AML-193 (cell line): ENCODE data around the gene RNF175.

ENCODE experiments used
- DNase-seq, 2 experiments: peaks; one replicate each; lab custom pipeline; 2025; lab: John Stamatoyannopoulos, UW

RNF175 gene

DNA sequence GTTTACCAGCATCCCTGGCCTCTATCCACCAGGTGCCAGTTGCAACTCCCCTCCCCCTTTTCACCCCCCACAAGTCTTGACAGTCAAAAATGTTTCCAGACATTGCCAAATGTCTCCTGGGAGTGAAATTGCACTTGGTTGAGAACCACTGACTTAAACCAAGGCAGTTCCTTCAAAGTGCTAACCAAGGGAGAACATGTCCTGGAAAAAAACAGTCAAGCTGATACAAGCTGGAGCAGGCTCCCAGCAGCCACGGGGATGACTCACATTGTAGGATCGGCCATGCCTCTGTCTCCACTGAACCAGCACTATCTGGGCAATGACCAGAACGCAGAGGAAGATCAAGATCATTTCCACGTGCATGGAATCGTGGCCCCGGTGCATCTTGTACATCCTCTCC, 11.4 kb downstream of the RNF175 start:
- DNase-seq: no peak

DNA sequence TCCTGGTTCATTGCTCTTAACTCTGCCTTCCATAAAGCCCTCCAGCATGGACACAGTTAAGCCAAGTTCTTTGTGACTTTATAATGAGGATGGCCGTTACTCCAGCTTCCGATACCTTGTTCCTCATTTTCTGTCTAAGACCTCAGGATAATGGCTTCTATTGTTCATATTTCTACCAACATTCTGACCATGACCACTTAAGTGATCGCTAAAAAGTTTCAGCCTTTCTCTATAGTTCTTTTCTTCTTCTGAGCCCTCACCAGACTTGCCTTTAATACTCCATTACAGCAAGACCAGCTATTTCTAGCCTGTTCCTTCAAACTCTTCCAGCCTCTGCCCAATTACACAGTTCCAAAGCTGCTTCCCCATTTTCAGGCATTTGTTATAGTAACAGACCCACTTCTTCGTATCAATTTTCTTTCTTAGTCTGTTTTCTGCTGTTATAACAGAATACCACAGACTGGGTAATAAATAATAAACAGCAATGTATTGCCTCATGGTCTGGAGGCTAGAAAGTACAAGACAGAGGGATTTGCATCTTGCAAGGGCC, 12.3 kb downstream of the RNF175 start:
- no peak for DNase-seq

DNA sequence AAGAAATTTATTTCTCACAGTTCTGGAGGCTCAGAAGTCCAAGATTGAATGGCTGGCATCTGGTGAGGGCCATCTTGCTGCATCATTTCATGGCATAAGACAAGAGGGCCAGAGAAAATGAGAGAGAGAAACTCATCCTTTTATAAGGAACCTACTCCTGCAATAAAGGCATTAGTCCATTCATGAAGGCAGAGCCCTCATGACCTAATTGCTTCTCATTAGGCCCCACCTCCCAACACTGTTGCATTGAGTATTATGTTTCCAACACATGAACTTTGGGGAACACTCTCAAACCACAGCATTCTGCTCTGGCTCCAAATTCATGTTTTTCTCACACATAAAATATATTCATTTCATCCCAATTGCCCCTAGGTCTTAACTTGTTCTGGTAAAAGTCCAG, 14.2 kb downstream of the RNF175 start:
- DNase-seq: no peak

DNA sequence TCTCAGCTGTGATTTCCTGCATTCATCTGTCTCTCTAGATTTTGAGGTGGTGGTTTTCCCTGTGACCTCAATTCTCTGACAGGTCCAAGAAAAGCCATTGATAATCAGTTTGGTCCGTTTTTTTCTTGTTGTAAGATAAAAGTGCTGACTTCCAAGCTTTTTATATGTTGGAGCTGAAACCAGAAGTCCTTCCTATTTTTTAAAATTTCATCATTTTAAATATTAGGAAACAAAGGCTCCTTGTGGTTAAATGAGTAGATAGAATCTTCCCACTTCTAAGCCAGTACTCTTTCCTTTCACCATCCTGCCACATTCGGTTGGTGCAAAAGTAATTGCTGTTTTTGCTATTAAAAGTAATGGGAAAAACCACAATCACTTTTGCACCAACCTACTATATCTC, 18.3 kb downstream of the RNF175 start:
- peak in 1 of 2 experiments; percentile 23 for DNase-seq

DNA sequence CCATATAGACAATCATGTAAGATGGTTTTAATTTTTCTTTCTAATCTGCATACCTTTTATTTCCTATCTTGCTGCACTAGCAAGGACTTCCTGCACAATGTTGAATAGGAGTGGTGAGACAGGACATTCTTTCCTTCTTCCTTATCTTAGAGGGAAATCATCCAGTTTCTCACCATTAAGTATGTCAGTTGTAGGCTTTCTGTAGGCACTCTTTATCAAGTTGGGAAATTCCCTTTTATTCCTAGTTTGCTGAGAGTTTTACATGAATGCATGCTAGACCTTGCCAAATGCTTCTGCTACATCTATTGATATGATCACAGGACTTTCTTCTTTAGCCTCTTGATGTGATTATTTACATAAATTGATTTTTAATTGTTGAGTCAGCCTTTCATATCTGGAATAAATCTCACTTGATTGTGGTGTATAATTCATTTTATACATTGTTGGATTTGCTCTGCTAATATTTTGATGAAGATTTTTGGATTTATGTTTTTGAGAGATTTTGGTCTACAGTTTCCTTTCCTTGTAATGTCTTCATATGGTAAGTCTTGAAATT, 23.8 kb downstream of the RNF175 start:
- no peak for DNase-seq

DNA sequence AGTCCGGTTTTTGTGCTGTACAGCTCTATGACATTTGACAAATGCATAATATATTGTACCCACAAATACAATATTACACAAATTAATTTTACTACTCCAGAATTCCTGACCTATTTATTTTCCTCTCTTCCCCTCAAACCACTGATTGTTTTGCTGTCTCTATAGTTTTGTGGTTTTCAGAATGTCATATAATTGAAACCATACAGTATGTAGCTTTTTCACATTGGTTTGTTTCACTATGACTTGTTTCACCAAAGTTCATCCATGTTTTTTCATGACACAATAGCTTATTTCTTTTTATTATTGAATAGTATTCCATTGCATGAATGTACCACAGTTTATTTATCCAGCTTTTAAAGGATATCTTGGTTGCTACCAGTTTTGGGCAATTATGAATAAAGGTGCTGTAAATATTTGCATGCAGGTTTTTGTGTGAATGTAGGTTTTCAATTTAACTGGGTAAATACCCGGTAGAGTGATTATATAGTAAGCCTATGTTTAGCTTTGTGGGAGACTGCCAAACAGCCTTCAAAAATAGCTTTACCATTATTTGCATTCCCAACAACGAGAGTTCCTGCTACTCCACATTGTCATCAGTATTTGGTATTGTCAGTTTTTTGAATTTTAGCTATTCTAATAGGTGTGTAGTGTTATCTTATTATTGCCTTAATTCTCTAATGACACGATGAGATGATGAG, 25.9 kb downstream of the RNF175 start:
- no peak for DNase-seq

DNA sequence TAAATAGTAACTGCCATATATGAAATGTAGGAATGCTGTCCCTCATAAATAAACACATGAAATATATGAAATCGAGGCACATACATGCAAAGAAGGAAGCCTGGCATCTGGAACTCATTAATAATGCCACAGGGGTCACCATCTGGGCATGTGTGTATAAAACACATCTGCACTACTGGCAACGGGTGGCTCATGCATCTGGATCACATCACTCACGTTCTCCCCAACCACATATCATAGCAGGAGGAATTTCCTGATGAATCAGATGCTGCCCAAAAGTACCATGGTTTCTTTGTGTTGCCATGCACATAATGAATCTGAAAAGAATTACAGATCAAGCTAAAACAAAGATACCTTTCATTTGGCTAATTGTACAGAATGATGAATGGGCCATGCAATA, 28.6 kb downstream of the RNF175 start:
- no peak for DNase-seq

DNA sequence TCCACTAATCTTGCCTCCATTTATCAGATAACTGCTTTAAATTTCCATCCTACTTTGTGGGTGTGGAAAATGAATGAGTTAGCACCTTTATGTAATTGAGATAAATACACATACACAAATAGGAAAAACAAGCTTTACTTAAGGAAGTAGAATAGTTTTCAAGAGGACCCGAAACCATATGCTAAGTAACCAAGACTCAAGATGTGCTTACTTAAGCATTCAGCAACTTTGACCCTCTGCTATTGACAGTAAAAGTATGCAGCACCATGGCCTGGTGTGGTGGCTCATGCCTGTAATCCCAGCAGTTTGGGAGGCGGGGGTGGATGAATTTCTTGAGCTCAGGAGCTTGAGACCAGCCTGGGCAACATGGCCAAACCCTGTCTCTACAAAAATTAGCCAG, 29.9 kb downstream of the RNF175 start:
- DNase-seq: no peak

DNA sequence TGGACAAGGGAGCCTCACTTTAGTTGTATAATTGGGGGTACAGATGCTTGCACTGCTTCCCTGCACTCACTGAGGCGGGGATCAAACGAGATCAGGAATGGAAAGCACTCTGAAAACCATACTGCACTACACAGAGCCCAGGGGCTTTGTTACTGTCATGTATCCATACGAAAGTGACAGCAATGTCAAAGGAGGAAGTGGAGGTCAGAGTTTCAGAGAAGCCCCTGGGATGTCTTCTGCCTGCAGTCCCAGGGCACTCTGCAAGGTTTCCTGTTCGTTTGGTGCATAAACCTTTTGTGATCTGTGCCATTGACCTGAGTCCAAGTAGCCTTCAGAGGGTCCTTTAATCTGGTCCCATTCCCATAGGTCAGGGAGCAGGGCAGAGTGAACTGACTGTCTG, 31.2 kb downstream of the RNF175 start:
- no peak for DNase-seq

DNA sequence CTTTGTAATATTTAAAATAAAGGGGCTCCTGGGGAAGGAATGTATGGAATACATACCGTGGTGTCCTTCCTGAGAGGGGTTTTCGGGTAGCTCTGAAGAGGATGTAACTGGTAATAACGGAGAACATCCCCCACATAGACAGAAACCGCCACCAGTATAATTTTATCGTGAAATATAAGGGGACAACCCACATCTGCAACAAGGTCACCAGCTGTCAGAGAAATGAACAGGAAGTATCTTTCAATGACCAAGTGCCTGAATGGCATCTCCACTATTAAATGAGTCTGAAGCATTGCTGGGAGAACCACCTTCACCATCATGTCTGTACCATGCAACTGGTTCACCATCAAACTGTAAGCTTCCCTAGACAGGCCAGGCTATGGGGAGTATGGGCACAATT, 31.7 kb downstream of the RNF175 start:
- DNase-seq: no peak

DNA sequence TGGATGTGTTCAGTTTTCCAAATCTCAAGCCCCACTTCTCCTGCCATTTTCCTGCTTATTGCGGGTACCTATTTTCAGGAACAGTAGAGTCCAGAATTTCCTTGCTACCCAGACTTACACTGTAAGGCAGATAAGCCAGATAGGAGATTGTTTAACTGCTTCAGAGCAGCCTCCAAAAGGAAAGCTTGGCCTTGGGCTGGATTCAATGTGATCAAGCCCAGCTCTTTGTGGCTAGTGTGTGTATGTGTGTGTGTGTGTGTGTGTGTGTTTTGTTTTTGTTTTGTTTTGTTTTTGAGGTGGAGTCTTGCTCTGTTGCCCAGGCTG, 34.0 kb downstream of the RNF175 start:
- no peak for DNase-seq

DNA sequence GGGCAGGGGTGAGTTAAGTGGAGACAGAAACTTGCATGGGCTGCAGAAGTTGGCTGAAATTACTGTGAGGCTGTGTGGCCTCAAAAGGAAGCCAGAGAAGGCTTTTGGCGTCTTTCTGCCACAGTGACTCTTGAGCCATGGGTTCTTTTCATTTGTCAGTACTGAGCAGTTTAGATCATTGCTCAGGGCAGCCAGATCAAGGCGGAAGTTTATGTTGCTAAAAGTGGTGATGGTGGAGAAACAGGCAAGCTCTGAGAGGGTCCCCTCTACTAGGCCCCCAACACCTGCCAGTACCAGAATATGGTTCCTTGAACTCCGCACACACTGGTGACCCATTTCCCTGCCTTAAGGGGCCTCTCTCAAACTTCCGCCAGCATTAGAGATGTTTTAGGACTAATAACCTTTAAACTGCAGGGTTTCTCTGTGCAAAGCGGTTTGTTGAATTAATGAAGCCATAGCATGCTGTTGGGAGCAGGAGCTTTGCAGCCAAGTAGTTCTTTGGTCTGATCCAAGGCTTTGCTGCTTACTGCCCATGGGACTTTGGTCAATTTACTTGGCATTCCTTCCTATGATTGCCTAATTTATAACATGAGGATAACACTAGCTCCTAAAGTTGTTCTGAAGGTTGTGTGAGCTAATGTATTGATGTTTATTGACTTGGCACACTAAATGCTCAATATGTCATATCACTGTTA, 34.5 kb downstream of the RNF175 start:
- no peak for DNase-seq

DNA sequence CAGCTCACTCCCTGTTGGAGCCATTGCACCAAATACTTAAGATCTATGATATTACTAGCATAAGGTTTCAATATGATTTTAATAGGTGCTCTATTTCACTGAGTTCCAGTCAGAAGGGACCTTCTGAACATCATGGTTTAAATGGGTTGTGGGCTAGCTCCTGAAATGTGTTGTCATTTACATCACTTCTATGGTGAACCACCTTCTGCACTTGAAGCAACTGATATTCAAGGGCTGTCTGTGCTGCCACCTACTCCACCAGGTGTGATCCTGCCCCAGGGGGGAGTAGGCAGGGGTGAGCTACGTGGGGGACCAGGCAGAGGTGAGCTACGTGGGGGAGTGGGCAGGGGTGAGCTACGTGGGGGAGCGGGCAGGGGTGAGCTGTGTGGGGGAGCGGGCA, 35.2 kb downstream of the RNF175 start:
- DNase-seq: no peak

DNA sequence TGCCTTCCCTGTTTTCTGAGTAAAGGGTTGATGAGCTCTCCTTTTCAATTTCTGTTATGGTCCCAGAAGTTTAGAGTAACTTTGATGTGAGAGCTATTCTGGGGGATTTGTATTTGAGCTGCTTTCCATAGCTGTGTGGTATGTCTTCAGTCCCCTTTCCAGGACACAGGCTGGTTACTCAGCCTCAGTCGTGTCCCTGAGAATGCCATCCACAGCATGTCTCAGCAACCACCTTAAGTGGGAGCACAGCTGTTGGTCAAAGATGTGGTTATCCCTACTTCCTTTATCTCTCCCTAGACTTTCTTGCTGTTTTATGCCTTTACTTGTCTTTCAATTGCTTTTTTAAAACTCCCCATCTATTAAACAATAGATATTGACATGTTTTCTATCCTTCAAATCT, 37.8 kb downstream of the RNF175 start:
- no peak for DNase-seq

DNA sequence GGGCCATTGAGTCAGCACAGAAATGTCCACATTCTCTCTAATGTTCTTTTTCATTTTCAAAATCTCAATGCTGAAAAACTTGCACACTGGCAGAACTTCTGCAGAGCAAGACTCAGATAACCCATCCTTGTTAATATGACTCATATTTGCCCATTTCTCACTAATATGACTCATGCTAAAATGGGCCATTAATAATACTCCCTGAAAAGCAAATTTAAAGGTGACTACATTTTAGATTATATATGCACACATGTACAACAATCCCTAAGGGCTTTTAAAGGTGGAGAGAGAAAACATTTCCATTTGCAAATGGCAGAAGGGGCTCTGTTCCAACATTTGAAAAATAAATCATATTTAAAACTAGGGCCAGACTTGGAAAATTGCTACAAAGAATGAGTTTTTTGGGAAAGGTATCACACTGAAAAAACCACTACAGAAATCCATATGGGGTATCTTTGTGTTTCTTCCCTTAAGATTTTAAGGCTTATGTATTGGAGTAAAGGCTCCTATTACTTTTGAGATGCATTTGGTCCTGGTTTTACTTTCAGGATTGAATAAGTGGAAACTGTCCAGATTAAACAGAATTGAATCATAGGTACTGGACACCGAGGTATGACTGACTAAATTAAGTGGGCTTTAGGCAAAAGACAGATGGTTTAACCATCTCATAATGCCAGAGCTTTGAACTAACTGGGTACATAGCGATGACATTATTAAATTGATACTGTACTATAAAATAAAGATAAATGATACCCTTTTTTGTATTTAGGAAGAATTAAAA, 45.8 kb downstream of the RNF175 start:
- no peak for DNase-seq

DNA sequence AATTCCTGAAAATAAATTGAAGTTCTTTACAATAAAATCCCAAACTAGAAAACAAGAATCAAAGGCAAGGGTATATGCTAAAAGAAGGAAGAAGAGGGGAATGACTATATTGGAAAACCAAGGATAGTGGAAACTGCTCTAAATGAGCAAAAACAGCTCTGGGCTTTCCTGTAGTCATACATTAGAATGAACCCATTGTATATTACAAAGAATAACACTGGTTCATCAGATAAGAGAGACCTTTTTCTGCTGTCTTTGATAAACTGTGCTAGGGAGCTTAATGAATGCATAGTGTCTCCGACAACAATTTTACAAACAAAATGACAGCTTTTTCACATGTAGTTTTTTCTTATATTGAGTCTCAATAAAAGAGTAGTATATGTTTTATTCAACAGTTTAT, 49.1 kb downstream of the RNF175 start:
- DNase-seq: no peak

DNA sequence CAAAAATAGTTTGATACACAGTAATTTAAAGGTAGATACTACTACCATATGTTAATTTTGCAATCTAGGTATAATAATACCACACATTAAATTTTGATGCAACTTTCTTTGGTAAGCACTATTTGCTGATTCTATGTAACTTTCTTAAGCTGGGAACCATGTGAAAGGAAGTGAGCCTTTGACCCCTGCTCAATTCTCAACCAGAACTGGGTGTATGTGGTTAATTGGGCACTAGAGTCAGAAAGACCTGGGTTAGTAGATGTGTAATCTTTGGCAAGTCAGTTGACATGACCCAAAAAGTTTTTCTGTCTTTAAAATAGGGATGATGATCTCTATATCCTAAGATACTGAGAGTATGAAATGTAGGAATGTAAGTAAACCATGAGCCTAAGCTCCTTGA, 53.3 kb downstream of the RNF175 start:
- peak in 1 of 2 experiments; percentile 42 for DNase-seq

DNA sequence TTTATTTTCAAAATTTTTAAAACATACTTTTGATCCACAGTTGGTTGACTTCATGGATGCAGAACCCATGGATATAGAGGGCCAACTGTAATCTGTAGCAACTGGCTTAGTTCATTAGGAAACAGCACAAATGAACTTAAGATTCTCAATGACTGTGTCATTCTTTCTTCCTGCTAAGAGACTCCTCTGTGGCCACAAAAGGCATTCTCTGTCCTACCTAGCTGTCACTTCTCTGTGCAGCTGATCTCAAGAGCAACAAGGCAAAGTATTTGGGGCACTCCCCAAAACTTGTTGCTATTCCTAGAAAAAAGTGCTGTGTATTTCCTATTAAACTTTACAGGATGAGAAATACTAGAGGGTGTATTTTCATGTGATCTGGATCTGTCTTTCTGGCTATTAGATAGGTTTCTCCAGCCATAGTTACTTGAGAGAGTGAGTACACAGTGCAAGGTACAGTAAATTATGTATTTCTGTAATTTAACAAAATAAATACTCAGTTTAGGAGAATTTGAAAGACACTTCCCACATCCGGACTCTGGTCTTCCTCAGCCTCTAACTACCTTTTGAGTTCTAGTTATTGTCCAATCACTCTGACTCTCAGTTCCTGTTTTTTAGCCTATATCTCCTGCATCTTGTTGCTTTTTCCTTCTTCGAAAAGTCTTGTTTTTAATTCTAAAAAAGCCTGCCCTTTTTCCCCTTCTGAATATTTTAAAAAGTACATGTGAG, 53.9 kb downstream of the RNF175 start:
- DNase-seq: peak; percentile 59 to 78

DNA sequence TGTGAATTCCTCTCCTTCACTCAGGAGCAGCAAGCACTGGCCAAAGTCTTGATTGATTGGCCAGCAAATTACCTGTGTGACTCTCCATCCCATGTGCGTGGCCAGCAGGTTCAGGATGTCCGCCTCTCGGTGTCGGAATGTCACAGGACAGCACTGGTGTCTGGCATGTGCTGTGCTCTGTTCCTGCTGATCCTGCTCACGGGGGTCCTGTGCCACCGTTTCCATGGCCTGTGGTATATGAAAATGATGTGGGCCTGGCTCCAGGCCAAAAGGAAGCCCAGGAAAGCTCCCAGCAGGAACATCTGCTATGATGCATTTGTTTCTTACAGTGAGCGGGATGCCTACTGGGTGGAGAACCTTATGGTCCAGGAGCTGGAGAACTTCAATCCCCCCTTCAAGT, 55.3 kb downstream of the RNF175 start:
- no peak for DNase-seq

DNA sequence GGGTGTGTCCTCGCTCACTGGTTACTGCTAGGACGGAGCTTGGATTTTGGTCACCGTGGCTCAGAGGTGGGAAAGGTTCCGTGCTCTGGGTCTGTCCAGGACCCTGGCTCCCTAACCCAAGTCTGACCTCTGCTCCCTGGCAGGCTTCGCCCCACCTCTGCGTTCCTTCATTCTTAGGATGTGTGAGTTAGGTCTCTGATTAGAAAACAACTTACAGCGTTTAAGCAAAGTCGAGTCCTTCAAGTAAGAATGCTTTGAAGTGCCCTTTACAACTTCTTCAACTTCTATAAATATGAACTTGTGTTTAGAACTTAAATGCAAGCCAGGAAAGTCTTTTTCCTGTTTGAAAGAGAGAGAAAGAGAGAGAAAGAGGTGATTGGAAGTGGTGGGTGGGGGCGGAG, 74.9 kb downstream of the RNF175 start:
- DNase-seq: no peak

DNA sequence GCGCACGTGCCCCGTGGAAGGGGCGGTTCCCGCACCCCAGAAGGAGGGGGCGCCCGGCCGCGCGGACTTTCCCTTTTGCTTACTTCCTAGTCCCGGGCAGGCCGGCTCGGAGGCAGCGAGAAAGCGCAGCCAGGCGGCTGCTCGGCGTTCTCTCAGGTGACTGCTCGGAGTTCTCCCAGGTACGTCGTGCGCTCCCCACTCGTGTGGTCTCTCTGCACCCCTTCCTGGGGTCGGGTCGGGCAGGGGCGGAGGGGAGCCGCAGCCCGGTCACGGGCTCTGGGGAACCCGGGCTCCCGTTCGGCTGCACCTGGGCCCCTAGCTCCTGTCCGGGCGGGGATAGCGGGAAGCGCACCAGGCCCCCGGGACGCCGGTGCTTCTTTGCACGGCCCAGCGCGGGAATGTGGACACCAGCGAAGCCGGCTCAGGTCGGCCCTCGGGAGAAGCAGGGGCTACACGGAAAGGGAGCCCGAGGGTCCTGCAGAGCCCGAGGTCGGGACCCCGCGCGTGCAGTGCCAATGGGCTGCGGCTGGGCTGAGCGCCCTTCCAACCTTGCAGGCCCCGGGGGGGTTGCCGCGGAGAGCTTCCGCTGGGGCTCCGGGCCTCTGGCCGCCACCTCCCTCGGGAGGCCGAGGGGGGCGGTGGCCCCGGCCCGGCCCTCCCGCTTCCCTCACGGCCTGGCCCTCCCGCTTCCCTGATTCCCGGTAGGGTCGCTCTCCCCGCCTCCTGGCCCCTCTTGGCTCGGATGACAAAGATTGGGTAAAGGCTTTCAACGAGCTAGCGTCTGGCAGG, 75.4 kb downstream of the RNF175 start, which contains the start of gene TLR2:
Gene TLR2 (plus strand): TSS at position 99 of the 789 bp plus-strand sequence. CDS start 18,628 bp downstream, outside the sequence.
- DNase-seq: no peak
